Cardiac septum (tissue), 1 donor: Measurements from ENCODE around the gene NT5DC4. TPM values are rescaled to one million over a fixed set of nuclear protein-coding genes. Genes with fewer than 3 reads are reported as not detected.

Experiments
- DNase-seq: peaks from one replicate; pipeline ENCODE4 v3.0.0-alpha.2; 2020; ENCODE audit warnings: low spot score
- intact Hi-C: fragments of 100-400 bp; cut with DNase I; formaldehyde crosslinking; loops from one replicate; pipeline ENCODE4 v1.14.0; 2022
- total RNA-seq: library from RNA; stranded (reverse); fragmentation: NEBNext Ultra II Directional; extraction: Animal tissue kit (Norgen Biotek cat#: 25700); gene quantifications from one replicate; pipeline ENCODE4 v1.2.1, GENCODE V29; 2021
- donor health status: DM: no; HTN: no; CAD: no.

The NT5DC4 gene
- total RNA-seq, 1 donor from 2014 or later: not detected

DNA sequence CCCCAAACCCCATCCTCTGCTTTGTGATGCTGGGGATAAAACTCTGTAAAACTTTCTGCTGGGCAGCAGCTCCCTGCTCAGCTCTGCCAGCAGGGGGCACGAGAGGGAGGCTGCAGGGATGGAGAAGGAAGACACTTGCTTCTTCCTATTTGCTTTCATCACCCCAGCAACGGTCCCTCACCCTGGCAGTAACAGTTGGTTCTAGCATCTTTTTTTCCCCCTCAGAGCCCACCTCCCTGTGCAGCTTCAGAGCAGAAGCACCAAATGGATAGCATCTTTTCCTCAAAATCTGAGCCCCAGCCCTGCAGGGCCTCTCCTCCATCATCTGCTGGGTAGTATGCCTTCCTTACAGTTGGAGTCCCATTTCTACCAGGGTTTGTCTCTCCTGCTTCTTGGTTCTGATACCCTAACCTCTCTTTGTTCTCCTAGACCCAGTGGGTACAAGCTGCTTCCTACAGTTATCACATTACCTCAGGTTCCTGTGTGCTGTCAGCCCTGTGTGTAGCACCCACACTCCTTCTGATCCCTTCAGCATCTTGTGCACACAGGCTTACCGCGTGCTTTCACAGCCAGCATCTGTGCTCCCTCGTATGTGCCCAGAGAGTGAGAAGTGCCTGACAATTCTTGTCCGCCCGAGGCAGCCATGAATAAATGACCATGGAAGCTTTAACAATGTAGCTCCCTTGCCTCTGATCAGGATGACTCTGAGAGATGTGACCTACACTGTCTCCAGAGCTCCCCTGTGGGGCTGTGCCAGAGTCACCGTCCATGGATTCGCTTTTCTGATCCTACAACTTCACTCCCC, 29.1 kb downstream of the NT5DC4 start:
- peak; percentile 91 for DNase-seq
- intact Hi-C loops: loop anchor here (2.0 kb wide), 2 partner anchors 135 to 191 kb away; no protein-coding TSS in a partner anchor

DNA sequence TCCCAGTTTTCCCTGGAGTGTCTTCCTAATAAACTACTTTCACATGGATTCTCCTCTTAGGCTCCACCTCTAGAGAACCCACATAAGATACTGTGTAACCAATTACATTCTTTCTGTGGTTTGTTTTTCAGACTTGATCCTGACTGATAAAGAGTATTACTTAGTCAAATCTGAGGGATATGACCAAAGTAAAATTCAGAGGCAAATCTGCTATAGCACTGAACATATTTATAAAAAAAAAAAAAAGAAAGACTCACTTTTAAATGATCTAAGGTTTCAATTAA, 29.7 kb downstream of the NT5DC4 start:
- DNase-seq: no peak
- intact Hi-C loops: no loop called here

DNA sequence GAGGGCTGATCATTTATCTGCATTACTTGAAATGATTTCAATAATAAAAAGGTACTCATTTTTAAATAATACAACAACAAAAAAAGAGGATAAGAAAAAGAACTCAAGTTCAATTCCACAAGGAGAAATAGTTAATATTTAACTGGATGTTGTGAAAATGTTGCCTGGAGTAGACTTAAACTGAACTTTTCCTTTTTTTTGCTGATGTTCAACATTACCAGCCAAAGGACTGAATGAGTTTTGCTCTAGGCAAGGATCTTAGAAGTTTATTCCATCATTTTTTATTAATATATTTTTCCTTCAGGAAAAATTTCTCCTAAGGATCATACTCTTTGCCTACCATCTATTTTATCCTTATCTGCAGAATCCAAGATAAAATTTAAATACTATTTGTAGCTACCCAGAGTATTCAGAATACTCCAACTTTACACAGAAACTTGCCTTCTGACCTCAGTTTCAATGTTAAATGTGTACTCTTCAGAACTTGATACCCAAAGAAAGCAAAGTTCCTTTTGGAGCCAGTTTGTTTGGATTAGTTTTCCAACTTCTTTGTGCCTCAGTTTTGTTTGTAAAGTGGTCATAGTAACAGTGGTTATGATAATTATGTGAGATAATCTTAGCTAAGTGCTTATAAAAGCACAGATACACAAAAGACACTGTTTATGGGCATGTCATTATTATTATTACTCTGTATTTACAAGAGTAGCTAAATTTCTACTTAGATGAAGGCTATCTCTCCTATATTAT, 30.8 kb downstream of the NT5DC4 start:
- DNase-seq: no peak
- intact Hi-C loops: no loop called here

- intact Hi-C loops: no loop called here
Measured at GRCh38 chr2:112752667-112753066, 31.8 kb downstream of the NT5DC4 start.

GRCh38 chr2:112754564-112754963, 33.7 kb downstream of the NT5DC4 start:
- DNase-seq: no peak
- intact Hi-C loops: no loop called here

More at GRCh38 chr2:112752667-112753066, 31.8 kb downstream of the NT5DC4 start:
- DNase-seq: no peak

GRCh38 chr2:112755444-112755843, 34.6 kb downstream of the NT5DC4 start:
- DNase-seq: no peak
- intact Hi-C loops: no loop called here

DNA sequence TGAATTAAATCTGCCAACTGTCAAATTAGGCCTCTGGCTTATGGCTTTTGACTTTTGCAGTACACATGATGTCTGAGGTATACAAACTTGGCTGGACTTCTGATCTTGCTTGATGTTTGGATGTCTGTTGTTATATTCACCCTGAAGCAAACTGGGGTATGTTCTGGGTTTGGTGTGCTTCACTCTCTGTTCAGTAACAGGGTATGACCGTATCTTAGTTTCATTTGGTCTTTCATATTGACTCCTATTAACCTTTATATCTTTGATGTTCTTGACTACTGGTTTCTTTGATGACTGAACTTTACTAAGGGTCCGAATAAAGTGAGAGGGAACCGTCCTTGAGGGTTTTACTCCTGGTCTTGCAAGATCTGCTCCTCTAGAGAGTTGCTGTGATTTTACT, 35.4 kb downstream of the NT5DC4 start:
- intact Hi-C loops: no loop called here

DNA sequence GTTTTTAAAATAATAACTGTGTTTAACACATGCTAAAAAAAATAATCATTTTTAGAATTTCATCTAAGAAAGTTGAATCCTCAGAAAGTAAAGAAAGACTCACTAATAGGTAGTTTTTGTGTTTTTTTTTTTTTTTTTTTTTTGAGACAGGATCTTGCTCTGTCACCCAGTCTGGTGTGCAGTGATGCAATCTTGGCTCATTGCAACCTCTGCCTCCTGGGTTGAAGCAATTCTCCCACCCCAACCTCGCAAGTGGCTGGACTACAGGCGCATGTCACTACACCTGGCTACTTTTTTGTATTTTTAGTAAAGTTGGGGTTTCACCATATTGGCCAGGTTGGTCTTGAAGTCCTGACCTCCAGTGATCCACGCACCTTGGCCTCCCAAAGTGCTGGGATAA, 36.4 kb downstream of the NT5DC4 start:
- intact Hi-C loops: no loop called here
- DNase-seq: no peak

More for the DNA sequence above, 35.4 kb downstream of the NT5DC4 start:
- DNase-seq: no peak

DNA sequence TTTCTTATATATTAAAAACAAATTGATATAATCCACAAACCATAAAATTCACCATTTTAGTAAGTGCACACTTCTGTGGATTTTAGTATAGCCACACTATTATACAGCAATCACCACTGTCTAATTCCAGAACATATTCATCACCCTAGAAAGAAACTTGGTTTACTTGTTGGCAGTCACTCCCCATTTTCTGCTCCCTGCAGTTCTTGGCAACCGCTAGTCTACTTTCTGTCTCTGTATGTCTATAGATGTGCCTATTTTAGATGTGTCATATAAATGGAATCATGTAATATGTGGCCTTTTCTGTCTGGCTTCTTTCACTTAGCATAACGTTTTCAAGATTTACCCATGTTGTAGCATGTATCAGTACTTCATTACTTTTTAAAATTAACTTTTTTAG, 37.9 kb downstream of the NT5DC4 start:
- intact Hi-C loops: no loop called here
- DNase-seq: no peak

DNA sequence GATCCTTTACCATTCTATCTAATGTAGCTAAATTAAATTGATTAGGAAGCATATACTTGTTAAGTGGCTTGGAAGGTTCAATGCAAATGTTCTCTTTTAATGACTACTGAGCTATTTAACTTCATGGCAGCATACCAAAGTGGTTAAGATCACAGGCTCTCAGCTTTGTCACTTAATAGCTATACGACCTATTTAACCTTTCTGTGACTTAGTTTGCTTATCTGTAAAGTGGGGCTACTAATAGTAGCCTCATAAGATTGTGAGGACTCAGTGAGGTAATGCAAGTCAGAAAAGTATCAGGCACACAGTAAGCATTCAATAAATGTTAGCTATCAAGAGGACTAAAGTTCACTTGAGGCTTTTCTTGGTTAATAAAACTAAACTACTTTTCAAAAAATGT, 39.3 kb downstream of the NT5DC4 start:
- DNase-seq: no peak
- intact Hi-C loops: no loop called here

- intact Hi-C loops: no loop called here
- no peak for DNase-seq
Measured at GRCh38 chr2:112762276-112762675, 41.5 kb downstream of the NT5DC4 start.

GRCh38 chr2:112764071-112765044, 43.5 kb downstream of the NT5DC4 start, which contains the start of gene CKAP2L:
TSS of gene CKAP2L (minus strand) at chr2:112764609. CDS start at chr2:112764598, 11 bp downstream.
- DNase-seq: peak; percentile 99
- intact Hi-C loops: loop anchor here (5.0 kb wide), 1 partner anchor 48 kb away; no protein-coding TSS in a partner anchor

GRCh38 chr2:112765251-112765650, 44.4 kb downstream of the NT5DC4 start:
- intact Hi-C loops: loop anchor here (5.0 kb wide), 1 partner anchor 47 kb away; no protein-coding TSS in a partner anchor
- no peak for DNase-seq

- no peak for DNase-seq
- intact Hi-C loops: loop anchor here (5.0 kb wide), 1 partner anchor 44 kb away; no protein-coding TSS in a partner anchor
Measured at GRCh38 chr2:112767693-112768330, 47.0 kb downstream of the NT5DC4 start.

GRCh38 chr2:112768432-112768831, 47.6 kb downstream of the NT5DC4 start:
- DNase-seq: no peak

DNA sequence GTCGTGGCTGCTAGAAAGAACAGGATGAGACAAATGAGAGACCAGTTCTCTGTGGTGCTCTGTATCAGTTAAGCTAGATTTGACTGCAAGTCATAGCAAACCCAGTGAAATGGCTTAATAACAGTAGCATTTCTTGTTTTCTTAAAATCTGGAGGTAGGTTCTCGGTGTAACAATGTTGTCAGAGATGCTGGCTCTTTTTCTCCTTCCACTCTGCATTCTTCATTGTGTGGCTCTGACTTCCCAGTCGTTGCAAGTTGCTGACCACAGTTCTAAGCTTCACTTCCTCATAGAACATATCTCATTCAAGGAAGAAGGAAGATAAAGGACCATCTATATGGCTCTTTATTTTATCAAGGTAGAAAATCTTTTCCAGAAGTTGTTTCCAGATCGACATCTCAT, 51.5 kb downstream of the NT5DC4 start:
- intact Hi-C loops: no loop called here
- no peak for DNase-seq

More at GRCh38 chr2:112768432-112768831, 47.6 kb downstream of the NT5DC4 start:
- intact Hi-C loops: loop anchor here (5.0 kb wide), 1 partner anchor 44 kb away; no protein-coding TSS in a partner anchor

DNA sequence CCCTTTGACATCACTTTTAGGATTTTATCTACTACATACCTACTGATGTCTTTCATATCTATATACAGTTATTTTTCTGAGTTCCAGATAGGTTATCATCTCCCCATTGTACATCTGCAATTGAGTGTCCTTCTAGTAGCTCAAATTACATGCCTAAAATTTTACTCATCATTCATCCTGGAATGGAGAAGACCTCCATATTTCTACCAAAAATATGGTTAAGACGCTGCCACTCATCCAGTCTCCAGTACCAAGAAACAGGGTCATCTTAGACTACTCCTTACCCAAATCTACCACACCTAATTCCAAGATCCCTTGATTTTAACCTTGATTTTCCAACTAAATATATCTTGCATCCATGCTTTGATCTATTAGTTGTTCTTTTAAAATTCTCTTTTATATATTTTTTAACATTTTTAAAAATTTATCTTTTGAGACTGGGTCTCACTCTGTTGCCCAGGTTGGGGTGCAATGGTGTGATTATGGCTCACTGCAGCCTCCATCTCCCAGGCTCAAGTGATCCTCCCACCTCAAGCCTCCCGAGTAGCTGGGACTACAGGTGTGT, 52.2 kb downstream of the NT5DC4 start:
- intact Hi-C loops: no loop called here
- DNase-seq: no peak

DNA sequence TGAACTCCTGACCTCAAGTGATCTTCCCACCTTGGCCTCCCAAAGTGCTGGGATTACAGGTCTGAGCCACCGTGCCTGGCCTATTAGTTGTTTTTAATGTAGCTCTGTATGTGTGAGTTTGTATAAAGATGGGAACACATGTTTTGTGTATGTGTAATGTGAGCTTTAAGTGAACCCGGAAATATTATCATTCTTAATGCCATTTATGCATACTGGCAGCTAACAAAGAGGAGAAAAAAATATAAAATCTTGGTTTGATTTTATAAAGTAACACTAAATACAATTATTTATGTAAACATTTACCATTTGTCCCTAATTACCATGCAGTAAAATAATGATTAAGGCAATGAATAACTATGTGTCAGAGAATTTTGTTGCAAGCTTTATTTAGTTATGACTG, 52.7 kb downstream of the NT5DC4 start:
- no peak for DNase-seq
- intact Hi-C loops: no loop called here
